GM23248 (cell line): ENCODE measurements around the gene PRRC1.

Experiments used
- EZH2 ChIP-seq: fragments of 200-600 bp; sonication (generic); IDR thresholded peaks from 2 replicates; pipeline ENCODE4 v1.6.1; 2018; ENCODE audit warnings: antibody characterized with exemption, mild to moderate bottlenecking; ENCODE audit not compliant: insufficient read depth, poor library complexity, severe bottlenecking
- EZH2phosphoT487 ChIP-seq: fragments of 200-600 bp; sonication (generic); IDR thresholded peaks from 2 replicates; pipeline ENCODE4 v1.6.1; 2018; ENCODE audit warnings: antibody characterized with exemption, moderate library complexity, mild to moderate bottlenecking, low read depth; ENCODE audit not compliant: insufficient read depth

GRCh38 chr5:127590156-127590722 is 72.8 kb downstream of the PRRC1 start:
- TF ChIP-seq EZH2 (no peak), EZH2phosphoT487 (no peak)
